Astrocyte (in vitro differentiated cells and primary cell): ENCODE measurements around the gene E2F1. TPM values are rescaled to one million over a fixed set of nuclear protein-coding genes. Genes with fewer than 3 reads are reported as not detected.

Experiments used
- DNase-seq: peaks from one replicate; pipeline ENCODE4 v3.0.0-alpha.2; 2010; ENCODE audit warnings: low read depth
- FAIRE-seq: peaks from 2 replicates; lab custom pipeline; 2011; peaks lifted over from hg19 to GRCh38; lab: Jason Lieb, UNC
- H2AFZ ChIP-seq: 2 replicates; pipeline ENCODE4 v1.6.0; 2012; ENCODE audit warnings: low read depth, low read length, inconsistent platforms
- H3K27ac ChIP-seq: 2 replicates; pipeline ENCODE4 v1.5.1; 2011; ENCODE audit warnings: low read depth, low read length, inconsistent platforms
- H3K27me3 ChIP-seq: 2 replicates; pipeline ENCODE4 v1.6.0; 2011; ENCODE audit warnings: low read length, inconsistent platforms; ENCODE audit not compliant: insufficient read depth
- H3K36me3 ChIP-seq: 2 replicates; pipeline ENCODE4 v1.5.1; 2011; ENCODE audit warnings: low read length, inconsistent platforms; ENCODE audit not compliant: insufficient read depth
- H3K4me1 ChIP-seq: 2 replicates; pipeline ENCODE4 v1.5.1; 2011; ENCODE audit warnings: low read length, inconsistent platforms; ENCODE audit not compliant: insufficient read depth
- H3K4me2 ChIP-seq: 2 replicates; pipeline ENCODE4 v1.6.0; 2012; ENCODE audit warnings: low read length, inconsistent platforms
- H3K4me3 ChIP-seq: 2 replicates; pipeline ENCODE4 v1.5.1; 2011; ENCODE audit warnings: low read depth, mild to moderate bottlenecking, low read length, inconsistent platforms; ENCODE audit not compliant: insufficient read depth
- H3K79me2 ChIP-seq: 2 replicates; pipeline ENCODE4 v1.6.0; 2012; ENCODE audit warnings: mild to moderate bottlenecking, low read length, inconsistent platforms; ENCODE audit not compliant: insufficient read depth
- H3K9ac ChIP-seq: 2 replicates; pipeline ENCODE4 v1.6.0; 2012; ENCODE audit warnings: mild to moderate bottlenecking, low read length, inconsistent platforms
- H3K9me3 ChIP-seq: 2 replicates; pipeline ENCODE4 v1.5.1; 2012; ENCODE audit warnings: low read depth, mild to moderate bottlenecking, low read length, inconsistent platforms; ENCODE audit not compliant: insufficient read depth
- H4K20me1 ChIP-seq: 2 replicates; pipeline ENCODE4 v1.6.0; 2012; ENCODE audit warnings: low read length, inconsistent platforms; ENCODE audit not compliant: insufficient read depth
- H3K27ac Mint-ChIP-seq: one replicate; pipeline ENCODE4 v1.8.0; 2021; ENCODE audit warnings: mild to moderate bottlenecking, mixed read lengths; ENCODE audit not compliant: unreplicated experiment
- H3K27me3 Mint-ChIP-seq: one replicate; pipeline ENCODE4 v1.8.0; 2021; ENCODE audit warnings: low read depth, mixed read lengths; ENCODE audit not compliant: unreplicated experiment
- H3K36me3 Mint-ChIP-seq: one replicate; pipeline ENCODE4 v1.8.0; 2021; ENCODE audit warnings: low read depth, mixed read lengths; ENCODE audit not compliant: unreplicated experiment
- H3K4me1 Mint-ChIP-seq: one replicate; pipeline ENCODE4 v1.8.0; 2021; ENCODE audit warnings: low read depth, mixed read lengths; ENCODE audit not compliant: unreplicated experiment
- H3K4me3 Mint-ChIP-seq: one replicate; pipeline ENCODE4 v1.8.0; 2021; ENCODE audit warnings: mild to moderate bottlenecking, moderate library complexity, mixed read lengths; ENCODE audit not compliant: unreplicated experiment
- H3K9me3 Mint-ChIP-seq: one replicate; pipeline ENCODE4 v1.8.0; 2021; ENCODE audit warnings: mild to moderate bottlenecking, mixed read lengths; ENCODE audit not compliant: unreplicated experiment
- CTCF ChIP-seq: IDR thresholded peaks from 2 replicates; pipeline ENCODE4 v1.5.1; 2011; ENCODE audit warnings: low read depth, mild to moderate bottlenecking, inconsistent platforms, low read length, moderate library complexity; ENCODE audit not compliant: insufficient read depth
- EZH2 ChIP-seq: IDR thresholded peaks from 2 replicates; pipeline ENCODE4 v1.6.1; 2012; ENCODE audit warnings: mild to moderate bottlenecking, low read length, inconsistent platforms; ENCODE audit not compliant: insufficient read depth
- total RNA-seq: library from RNA; stranded (reverse); gene quantifications from 2 replicates; pipeline ENCODE4 v1.2.1, GENCODE V29; 2021

Gene E2F1
- total RNA-seq, 1 donor from 2014 or later, result 2.3 TPM

- H3K27me3 Mint-ChIP-seq, result peaks cover 2% of the 10 kb centered on the region
- H3K4me3 Mint-ChIP-seq, result no peak overlapping the region
- H3K79me2 ChIP-seq, result peaks cover 2% of the 10 kb centered on the region
- H3K4me2 ChIP-seq, result no peak overlapping the region
- H3K27ac ChIP-seq, result no peak overlapping the region
- no peaks in the 10 kb centered on the region for H3K27me3 ChIP-seq
- H3K9ac ChIP-seq, result no peak overlapping the region
- no peak for FAIRE-seq
- no peak overlapping the region for H2AFZ ChIP-seq
- DNase-seq, result no peak
- H4K20me1 ChIP-seq, result peaks cover 50% of the 10 kb centered on the region
- H3K9me3 Mint-ChIP-seq, result no peaks in the 10 kb centered on the region
- peaks cover 23% of the 10 kb centered on the region for H3K36me3 Mint-ChIP-seq
- H3K4me1 ChIP-seq, result peaks cover 56% of the 10 kb centered on the region
- TF ChIP-seq EZH2 (no peak), CTCF (no peak)
- no peak overlapping the region for H3K27ac Mint-ChIP-seq
- no peaks in the 10 kb centered on the region for H3K36me3 ChIP-seq
- no peak overlapping the region for H3K4me3 ChIP-seq
- H3K4me1 Mint-ChIP-seq, result peaks cover 15% of the 10 kb centered on the region
- H3K9me3 ChIP-seq, result no peaks in the 10 kb centered on the region
Measured at GRCh38 chr20:33670715-33671499, 15.3 kb downstream of the E2F1 start.

GRCh38 chr20:33669873-33670640 lies 16.1 kb downstream of the E2F1 start:
- no peak for FAIRE-seq
- Mint-ChIP-seq H3K4me1 (peaks cover 16% of the 10 kb centered on the region), H3K4me3 (peak overlapping the region; percentile 46), H3K9me3 (no peaks in the 10 kb centered on the region), H3K27ac (no peak overlapping the region), H3K36me3 (peaks cover 23% of the 10 kb centered on the region), H3K27me3 (peaks cover 2% of the 10 kb centered on the region)
- Histone ChIP-seq H3K27me3 (no peaks in the 10 kb centered on the region), H4K20me1 (peaks cover 50% of the 10 kb centered on the region), H3K79me2 (peaks cover 2% of the 10 kb centered on the region), H3K9ac (no peak overlapping the region), H3K4me1 (peaks cover 53% of the 10 kb centered on the region), H3K4me2 (no peak overlapping the region), H3K36me3 (no peaks in the 10 kb centered on the region), H3K27ac (no peak overlapping the region), H2AFZ (no peak overlapping the region), H3K4me3 (no peak overlapping the region), H3K9me3 (no peaks in the 10 kb centered on the region)
- no peak for DNase-seq
- TF ChIP-seq EZH2, result no peak
- no peak for TF ChIP-seq CTCF
